Forelimb muscle (tissue), 1 donor: ENCODE data around the gene OR51A4. TPM values are rescaled to one million over a fixed set of nuclear protein-coding genes. Genes with fewer than 3 reads are reported as not detected.
A peak's percentile ranks its signal among the peaks of the same experiment; 100 is the strongest.
"Not testable (repeated sequence)": the region's sequence is repeated elsewhere in the genome, so short reads cannot be mapped to it uniquely, and the experiment has no call there.

Experiments
- DNase-seq: peaks from one replicate; pipeline ENCODE4 v3.0.0-alpha.2; 2013; ENCODE audit warnings: low read depth
- polyA plus RNA-seq: library from polyadenylated mRNA; unstranded; fragments of 120-200 nt; gene quantifications from one replicate; pipeline ENCODE4 v1.2.1, GENCODE V29; 2013; ENCODE audit not compliant: insufficient read length

The OR51A4 gene, protein sequence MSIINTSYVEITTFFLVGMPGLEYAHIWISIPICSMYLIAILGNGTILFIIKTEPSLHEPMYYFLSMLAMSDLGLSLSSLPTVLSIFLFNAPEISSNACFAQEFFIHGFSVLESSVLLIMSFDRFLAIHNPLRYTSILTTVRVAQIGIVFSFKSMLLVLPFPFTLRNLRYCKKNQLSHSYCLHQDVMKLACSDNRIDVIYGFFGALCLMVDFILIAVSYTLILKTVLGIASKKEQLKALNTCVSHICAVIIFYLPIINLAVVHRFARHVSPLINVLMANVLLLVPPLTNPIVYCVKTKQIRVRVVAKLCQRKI
- polyA plus RNA-seq: not detected

DNA sequence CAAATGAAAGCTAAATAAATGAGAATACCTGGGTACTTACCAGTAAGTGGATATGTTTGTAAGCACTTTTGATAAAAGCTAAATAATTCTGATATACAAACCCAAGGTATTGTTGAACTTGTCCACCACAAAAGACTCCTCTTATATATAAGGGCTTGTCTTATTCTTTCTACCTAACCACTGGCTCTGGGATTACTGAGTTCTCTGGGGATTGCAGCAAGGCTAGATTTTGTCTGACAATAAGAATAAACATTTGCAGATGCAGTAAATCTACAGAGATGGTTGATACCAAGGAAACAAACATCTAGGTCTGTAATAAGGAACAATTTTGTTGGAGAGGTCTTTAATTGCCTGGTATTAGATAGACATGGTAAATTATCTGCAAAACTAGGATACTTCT is at the start of gene OR51A4:
Gene OR51A4, minus strand, starts transcription at position 101 of the 400 bp plus-strand sequence. CDS start 505 bp downstream, outside the sequence.
- no peak for DNase-seq

DNA sequence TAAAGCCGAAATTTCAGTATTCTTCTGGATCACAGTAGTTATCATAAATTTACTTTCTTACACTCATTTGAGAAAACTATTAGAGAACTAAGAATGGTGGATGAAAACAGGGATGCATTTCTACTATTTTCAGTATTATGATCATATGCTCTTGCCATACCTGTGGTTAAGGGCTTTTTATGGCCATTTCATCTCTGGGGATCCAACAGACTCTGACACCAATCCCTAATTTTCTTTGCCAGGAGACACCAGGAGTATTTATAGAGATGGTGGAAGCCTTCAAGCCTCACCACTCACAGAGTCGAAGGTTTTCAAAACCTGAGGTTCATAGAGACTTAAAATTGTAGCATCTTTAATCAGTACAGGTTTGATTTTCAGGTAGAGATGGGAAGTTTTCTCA is 47.1 kb upstream of the OR51A4 start, which contains the start of gene OR51L1:
Gene OR51L1, plus strand, starts transcription at position 301 of the 400 bp plus-strand sequence. CDS start 4,132 bp downstream, outside the sequence.
- DNase-seq: no peak

DNA sequence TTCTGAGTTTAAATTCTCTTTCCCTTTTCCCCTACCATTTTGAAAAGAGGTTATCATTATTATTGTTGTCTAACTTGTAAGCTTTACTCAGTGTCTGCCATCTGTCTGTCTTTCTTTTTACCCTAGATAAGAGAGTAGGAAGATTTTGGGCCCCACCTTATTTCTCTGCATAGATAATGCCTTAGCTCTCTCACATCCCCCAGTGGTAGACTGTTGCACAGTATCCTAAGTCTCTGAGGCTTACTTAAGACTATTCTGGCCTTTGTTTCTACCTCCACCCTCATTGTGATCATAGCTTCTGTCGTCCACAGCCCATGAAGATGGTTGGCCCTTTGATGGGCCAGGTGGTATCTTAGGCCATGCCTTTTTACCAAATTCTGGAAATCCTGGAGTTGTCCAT is 43.7 kb upstream of the OR51A4 start:
- DNase-seq: no peak

DNA sequence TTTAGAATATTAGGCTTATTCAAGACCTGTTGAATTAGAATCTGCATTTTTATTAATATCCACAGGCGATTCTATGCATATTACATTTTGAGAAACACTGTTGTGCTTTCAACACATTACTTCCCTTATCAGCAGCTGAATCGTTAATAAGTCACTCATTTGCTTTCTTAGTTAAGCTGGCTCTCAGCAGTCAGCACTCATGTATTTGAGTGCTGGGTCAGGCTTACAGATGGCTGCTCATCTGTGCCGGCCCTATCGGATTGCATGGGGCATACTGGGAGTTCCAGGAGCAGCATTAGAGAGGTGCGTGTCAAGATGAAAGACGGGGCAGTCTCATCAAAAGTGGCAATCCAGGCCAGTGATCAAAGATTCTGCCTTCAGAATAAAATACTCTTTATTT is 36.4 kb upstream of the OR51A4 start:
- DNase-seq: no peak

DNA sequence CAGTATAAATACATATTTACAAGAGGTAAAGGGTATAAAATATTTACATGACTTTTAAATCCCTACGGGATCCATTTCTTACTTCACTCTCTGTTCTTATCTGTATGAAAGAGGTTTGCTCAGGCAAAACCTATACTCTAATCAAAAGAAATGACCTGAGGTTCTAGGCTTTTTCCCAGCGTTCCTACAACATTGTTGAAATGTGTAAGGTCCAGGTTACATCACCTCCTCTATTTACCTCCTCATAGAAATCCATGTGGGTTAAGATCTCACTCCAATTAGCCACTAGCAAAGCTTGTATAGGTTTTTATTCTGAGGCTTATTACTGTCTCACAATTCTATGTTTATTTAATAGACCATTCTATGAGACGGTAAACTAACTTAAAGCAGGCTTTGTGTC is 35.3 kb upstream of the OR51A4 start:
- no peak for DNase-seq

DNA sequence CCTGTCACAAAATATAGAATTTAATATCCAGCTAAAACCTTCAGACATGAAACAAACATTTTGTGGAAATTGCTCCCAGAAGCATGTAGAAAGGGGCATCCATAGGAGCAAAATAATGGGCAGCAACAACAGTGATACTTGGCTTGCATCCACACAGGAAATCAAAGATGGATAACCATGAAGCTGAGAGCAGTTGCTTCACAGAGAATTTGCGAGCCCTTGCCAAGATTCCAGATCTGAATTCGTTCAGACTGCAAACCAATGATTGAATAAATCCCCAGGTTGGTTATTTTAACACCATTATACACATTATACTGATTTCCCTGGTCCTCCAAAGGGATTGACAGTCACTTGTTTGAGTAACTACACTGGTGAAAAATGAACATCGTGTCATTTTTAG is 31.6 kb upstream of the OR51A4 start:
- DNase-seq: no peak

DNA sequence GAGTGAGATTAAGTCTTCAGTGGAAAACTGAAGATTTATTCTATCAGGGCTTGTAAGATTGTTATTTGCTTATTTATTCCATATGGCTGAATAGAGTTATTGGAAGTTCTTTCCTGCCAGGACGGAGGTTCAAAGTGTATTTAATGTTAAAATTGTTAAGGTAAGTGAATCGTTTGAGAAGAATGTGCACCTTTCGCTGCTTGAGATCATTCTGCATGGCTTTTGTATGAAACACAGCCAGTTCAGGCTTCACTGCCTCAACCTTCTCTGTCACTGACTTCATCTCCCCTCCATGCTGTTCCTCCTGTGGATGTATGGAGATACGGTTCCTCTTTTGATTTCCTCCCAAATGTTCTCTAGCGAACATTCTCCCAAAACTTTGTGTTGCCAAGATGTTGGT is 28.0 kb upstream of the OR51A4 start:
- DNase-seq: no peak

DNA sequence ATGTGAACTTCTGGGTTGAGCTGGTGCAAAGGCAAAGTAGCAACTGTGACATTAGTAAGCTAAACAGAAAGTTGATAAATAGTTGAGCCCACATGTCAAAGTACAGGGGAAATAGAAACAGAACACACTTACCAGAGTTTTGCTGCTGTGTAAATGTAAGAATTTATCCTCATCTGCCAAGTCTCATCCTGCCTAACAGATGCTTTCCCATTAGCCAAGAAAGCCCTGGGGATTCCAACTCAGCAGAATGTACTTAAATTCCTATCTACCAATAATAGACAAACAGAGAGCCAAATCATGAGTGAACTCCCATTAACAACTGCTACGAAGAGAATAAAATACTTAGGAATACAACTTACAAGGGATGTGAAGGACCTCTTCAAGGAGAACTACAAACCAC is 15.4 kb upstream of the OR51A4 start:
- DNase-seq: peak; percentile 46

DNA sequence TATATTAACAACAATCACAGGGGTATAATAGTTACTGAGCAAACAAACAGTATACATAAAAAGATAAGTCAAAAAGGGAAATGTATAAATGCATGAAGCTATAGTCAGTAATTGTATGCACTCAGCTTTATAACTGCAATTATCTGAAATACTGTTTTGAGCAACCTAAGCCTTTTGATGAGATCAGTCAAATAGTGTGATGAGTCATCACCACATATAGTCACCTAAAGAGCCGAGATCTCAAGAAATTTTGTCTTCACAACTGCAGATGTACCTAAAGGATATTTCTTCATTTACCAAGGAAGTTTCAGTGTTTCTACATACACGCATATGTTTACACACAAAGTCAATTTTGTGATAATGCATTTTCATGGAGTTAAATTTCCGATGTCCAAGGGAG is 13.5 kb upstream of the OR51A4 start:
- DNase-seq: no peak

DNA sequence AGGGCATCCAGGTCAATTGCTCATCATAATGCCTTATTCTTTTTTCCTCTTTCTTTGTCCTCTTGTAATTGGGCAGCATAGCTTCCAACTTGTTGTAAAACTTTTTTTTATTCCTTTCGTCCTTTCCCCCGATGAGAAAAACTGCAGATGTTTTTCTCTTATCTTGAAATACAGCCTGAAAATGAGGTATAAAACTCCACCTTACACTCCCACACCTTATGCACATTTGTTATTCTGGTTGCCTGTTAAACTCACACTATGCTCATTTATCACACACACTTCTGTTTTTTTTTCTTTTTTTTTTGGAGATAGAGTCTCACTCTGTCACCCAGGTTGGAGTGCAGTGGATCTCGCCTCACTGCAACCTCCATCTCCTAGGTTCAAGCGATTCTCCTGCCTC is 10.0 kb upstream of the OR51A4 start:
- DNase-seq: no peak

DNA sequence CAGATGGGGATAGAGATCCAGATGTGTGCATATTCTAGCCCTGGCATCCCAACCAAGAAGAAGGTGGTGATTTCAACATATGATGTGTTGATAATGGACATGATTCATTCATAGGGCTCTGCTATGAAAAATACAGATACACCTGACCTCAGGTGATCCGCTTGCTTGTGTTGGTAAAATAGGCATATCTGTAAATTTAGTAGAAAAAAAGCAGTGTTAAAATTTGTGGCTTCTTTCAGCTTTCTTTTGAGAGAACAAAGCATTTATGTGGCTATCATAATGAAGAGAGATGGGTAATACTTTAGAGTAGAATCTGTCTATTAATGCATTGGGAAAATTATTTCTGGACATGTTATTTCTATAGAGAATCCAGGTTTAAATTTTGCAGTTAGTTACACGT is 8.2 kb upstream of the OR51A4 start, which contains the start of gene OR51A2:
Gene OR51A2, minus strand, starts transcription at position 101 of the 400 bp plus-strand sequence. Its CDS starts 0 bp downstream, at position 101.
- DNase-seq: not testable (repeated sequence)

DNA sequence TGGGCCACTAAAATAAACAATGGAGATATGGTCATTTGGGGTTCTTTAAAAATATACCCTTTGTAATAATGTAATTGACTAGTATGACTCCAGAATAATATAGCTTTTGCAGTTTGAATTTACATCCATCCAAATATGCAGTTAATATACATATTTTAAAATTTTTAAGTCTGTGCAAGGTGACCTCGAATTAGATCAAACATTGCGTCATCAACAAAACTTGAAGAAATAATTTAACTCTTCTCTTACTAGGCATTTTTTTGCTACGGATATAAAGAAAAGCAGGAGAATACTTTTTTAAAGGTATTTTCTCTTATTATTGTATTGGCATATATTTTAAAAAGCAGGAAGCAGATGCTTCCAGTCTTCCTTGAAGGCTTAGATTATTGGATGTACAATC is 10.7 kb downstream of the OR51A4 start:
- DNase-seq: no peak

DNA sequence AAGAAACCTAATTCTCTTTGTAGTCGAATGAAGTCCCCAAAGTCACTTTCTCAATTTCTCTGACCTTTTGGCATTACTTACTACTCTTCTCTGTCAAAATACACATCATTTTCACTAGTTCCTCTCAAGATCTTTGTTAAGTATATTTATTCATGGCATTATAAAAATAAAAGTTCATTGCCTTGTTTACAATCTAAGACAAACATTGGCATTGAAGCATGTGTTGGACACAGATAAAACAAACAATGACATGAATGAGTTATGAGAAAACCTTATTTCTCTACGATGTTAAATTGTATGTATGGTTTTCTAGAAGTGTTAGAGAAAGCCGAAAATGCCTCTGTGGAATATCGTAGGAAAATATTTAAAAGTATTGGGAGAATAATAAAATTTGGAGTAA is 14.7 kb downstream of the OR51A4 start:
- no peak for DNase-seq

DNA sequence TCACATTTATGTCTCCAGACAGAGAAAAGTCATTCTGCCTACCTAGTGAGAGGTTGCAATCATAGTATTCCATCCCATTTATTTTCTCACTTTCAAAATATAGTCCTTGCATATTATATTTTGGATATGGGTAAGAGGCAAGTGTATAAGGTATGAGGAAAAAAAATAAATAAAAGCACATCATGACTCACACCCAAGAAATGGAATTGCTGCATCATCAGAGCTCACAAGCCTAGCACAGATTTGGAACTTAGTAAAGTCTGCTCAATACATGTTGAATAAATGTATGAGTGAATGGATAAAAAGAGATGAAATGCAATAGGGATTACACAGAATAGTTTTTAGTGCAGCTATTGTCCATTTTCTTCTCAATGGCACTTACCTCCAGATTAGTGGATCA is 20.8 kb downstream of the OR51A4 start:
- DNase-seq: no peak

DNA sequence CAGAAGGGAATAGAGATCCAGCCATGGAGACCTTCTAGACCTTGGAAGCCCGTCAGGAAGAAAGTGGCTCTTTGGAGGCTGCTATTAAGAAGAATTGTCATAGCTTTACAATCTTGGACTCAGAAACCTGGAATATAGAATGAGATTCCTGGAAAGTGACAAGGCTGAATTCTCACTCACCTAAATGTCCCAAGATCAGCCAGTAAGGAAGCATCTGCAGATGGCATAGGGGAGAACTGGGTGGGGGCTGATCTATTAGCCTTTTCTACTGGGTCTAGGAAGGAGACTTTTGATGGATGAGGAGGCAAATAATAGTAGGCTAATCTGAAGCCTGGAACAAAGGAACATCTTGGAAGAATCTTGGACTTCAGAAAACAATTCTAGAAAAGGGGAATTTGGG is 23.2 kb downstream of the OR51A4 start, which contains the start of gene OR51G1:
Gene OR51G1, minus strand, starts transcription at position 101 of the 400 bp plus-strand sequence. Its CDS starts 0 bp downstream, at position 101.
- DNase-seq: no peak

DNA sequence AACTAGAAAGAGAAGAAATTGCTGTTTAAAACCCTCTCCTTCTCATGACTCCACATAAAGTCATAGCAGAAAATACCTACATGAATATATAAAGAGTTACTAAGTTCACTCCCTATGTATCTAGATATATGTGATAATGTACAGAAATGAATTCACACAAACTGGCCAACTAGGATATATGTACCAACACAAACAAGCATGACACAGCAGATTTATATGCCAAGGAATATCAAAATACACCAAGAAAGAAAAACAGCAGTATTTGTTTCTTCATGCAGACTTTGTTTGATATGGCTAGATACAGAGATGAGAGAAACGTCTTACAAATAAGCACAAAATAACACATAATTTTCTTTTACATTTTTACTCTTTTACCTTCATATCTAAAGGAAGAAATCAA is 25.1 kb downstream of the OR51A4 start:
- no peak for DNase-seq

DNA sequence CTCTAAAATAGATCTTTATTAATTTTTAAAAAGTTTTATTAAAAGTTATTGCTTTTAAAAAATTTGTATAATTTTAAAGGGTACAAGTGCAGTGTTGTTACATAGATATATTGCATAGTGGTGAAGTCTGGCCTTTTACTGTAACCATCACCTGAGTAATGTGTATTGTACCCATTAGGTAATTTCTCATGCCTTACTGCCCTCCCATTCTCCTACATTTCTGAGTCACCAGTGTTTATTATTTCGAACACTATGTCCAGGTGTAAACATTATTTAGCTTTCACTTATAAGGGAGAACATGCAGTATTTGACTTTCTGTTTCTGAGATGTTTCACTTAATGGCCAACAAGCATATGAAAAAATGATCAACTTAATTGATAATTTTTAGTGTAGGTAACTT is 25.6 kb downstream of the OR51A4 start:
- DNase-seq: no peak

DNA sequence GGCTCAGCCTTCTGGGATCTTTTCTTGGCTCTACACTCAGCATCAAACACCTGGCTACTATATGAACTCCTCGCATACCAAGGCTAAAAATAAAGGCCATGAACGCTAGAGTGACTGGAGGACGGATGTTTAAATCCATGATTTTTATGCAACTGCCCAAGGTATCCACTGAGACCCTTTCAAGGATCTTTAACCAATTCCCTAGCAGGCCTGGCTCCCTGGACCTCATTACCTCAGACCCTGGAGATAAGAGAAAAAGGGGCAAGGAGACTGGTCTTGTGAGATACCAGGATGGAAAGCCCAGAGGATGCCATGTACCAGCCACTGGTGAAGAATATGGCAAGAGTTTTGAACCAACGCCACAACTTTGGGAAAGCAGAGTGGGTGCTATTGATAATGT is 28.2 kb downstream of the OR51A4 start, which contains the start of gene OR51G2:
Gene OR51G2, minus strand, starts transcription at position 101 of the 400 bp plus-strand sequence. CDS start 3,687 bp downstream, outside the sequence.
- DNase-seq: no peak

DNA sequence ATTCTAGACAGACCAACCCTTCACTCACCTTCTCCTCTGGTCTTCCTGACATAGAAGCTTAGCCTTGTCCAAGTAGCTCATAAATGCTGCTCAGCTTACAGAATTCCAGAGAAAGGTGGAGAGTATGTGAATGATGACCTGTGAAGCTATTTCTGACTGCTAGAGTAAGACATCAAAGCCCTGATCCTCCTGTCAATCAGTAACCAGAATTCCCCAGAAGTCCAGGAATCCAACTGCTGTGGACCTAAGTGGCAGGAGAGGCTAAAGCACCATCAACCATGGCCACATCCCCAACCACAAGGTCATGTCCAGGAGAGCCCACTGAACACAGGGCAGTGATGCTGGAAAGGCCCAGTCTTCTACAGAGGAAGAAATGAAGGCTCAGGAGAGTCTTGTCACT is 30.8 kb downstream of the OR51A4 start:
- DNase-seq: no peak

DNA sequence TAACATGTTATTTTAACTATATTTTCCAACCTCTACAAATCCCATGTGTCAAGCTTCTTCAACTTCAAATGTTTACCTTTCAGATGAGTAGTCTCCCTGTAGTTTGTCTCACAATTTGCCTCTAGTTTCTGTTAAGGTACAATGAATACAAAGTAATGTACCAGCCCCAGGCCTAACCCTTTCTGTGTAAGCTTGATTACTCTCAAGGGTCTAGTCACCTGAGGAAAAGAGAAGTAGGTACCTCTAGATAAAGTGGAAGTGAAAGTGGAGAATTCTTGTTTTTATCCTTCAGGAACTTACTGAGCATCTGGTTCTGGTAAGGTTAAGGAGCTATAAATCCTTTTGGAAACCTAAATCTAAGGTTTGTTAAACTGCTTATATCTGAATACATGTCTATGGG is 43.9 kb downstream of the OR51A4 start, which contains the start of gene OR51A7:
Gene OR51A7, plus strand, starts transcription at position 300 of the 400 bp plus-strand sequence. CDS start 3,587 bp downstream, outside the sequence.
- no peak for DNase-seq
